Measurements from ENCODE around the gene SLC1A3. TPM values are rescaled to one million over a fixed set of nuclear protein-coding genes. Genes with fewer than 3 reads are reported as not detected.

SLC1A3 gene
- total RNA-seq, 2 donors from 2014 or later, result 44.7 to 67.4 TPM

- Histone ChIP-seq H3K9me3 (no peaks in the 10 kb centered on the region), H3K4me3 (no peak overlapping the region), H3K27me3 (replicated peaks; ENCODE audit: insufficient read depth) (no peaks in the 10 kb centered on the region), H3K36me3 (no peaks in the 10 kb centered on the region), H3K4me1 (ENCODE audit: control insufficient read depth in 1 of 2, low read depth in 2 of 2) (peaks cover 0 to 4% of the 10 kb centered on the region in 2 donors), H3K27ac (no peak overlapping the region)
- TF ChIP-seq CTCF (IDR thresholded peaks at IDR 0.05), result no peak
- no peak for DNase-seq (ENCODE audit: low spot score)
- no peak for ATAC-seq (ENCODE audit: insufficient number of reproducible peaks, low FRiP score, low read depth)
These were observed 94.8 kb downstream of the SLC1A3 start for GRCh38 chr5:36701085-36701698.

- H3K36me3 ChIP-seq, result no peaks in the 10 kb centered on the region
- no peak overlapping the region for H3K4me3 ChIP-seq
- peaks cover 2% of the 10 kb centered on the region for H3K9me3 ChIP-seq
- H3K27me3 ChIP-seq (replicated peaks; ENCODE audit: insufficient read depth), result no peaks in the 10 kb centered on the region
- no peak overlapping the region for H3K27ac ChIP-seq
- ATAC-seq (ENCODE audit: insufficient number of reproducible peaks, low FRiP score, low read depth), result no peak
- no peak for TF ChIP-seq CTCF (IDR thresholded peaks at IDR 0.05)
- H3K4me1 ChIP-seq (ENCODE audit: control insufficient read depth in 1 of 2, low read depth in 2 of 2), result peaks cover 0 to 4% of the 10 kb centered on the region in 2 donors
- no peak for DNase-seq (ENCODE audit: low spot score)
These were observed 96.9 kb downstream of the SLC1A3 start for GRCh38 chr5:36703245-36703860.

- H3K4me1 ChIP-seq (ENCODE audit: control insufficient read depth in 1 of 2, low read depth in 2 of 2), result peaks cover 0 to 4% of the 10 kb centered on the region in 2 donors
- no peak overlapping the region for H3K4me3 ChIP-seq
- ATAC-seq (ENCODE audit: insufficient number of reproducible peaks, low FRiP score, low read depth) (no peak), DNase-seq (ENCODE audit: low spot score) (no peak)
- H3K9me3 ChIP-seq, result peaks cover 2% of the 10 kb centered on the region
- H3K27me3 ChIP-seq (replicated peaks; ENCODE audit: insufficient read depth), result no peaks in the 10 kb centered on the region
- TF ChIP-seq CTCF (IDR thresholded peaks at IDR 0.05), result no peak
- H3K36me3 ChIP-seq, result no peaks in the 10 kb centered on the region
- H3K27ac ChIP-seq, result no peak overlapping the region
These were observed 97.7 kb downstream of the SLC1A3 start for GRCh38 chr5:36704131-36704530.

GRCh38 chr5:36705055-36705454 lies 98.6 kb downstream of the SLC1A3 start:
- Histone ChIP-seq H3K4me3 (no peak overlapping the region), H3K27ac (no peak overlapping the region), H3K36me3 (no peaks in the 10 kb centered on the region), H3K9me3 (peaks cover 2% of the 10 kb centered on the region), H3K4me1 (ENCODE audit: control insufficient read depth in 1 of 2, low read depth in 2 of 2) (peaks cover 0 to 4% of the 10 kb centered on the region in 2 donors), H3K27me3 (replicated peaks; ENCODE audit: insufficient read depth) (no peaks in the 10 kb centered on the region)
- DNase-seq (ENCODE audit: low spot score) (no peak), ATAC-seq (ENCODE audit: insufficient number of reproducible peaks, low FRiP score, low read depth) (no peak)
- TF ChIP-seq CTCF (IDR thresholded peaks at IDR 0.05), result no peak

- Histone ChIP-seq H3K4me1 (ENCODE audit: control insufficient read depth in 1 of 2, low read depth in 2 of 2) (peaks cover 0 to 4% of the 10 kb centered on the region in 2 donors), H3K4me3 (no peak overlapping the region), H3K36me3 (no peaks in the 10 kb centered on the region), H3K27me3 (replicated peaks; ENCODE audit: insufficient read depth) (no peaks in the 10 kb centered on the region), H3K9me3 (peaks cover 2% of the 10 kb centered on the region), H3K27ac (no peak overlapping the region)
- no peak for ATAC-seq (ENCODE audit: insufficient number of reproducible peaks, low FRiP score, low read depth)
- TF ChIP-seq CTCF (IDR thresholded peaks at IDR 0.05), result no peak
- no peak for DNase-seq (ENCODE audit: low spot score)
These were observed 100.3 kb downstream of the SLC1A3 start for GRCh38 chr5:36706662-36707061.
